Endothelial cell (in vitro differentiated cells): ENCODE measurements around the gene CTTNBP2. TPM values are rescaled to one million over a fixed set of nuclear protein-coding genes. Genes with fewer than 3 reads are reported as not detected.

Experiments
- DNase-seq: peaks from one replicate; pipeline ENCODE4 v3.0.0; 2021; ENCODE audit warnings: low spot score
- H3K27ac Mint-ChIP-seq: one replicate; pipeline ENCODE4 v1.8.0; 2021; ENCODE audit warnings: mixed read lengths, inconsistent platforms; ENCODE audit not compliant: unreplicated experiment
- H3K27me3 Mint-ChIP-seq: one replicate; pipeline ENCODE4 v1.8.0; 2021; ENCODE audit warnings: mild to moderate bottlenecking, moderate library complexity, mixed read lengths, inconsistent platforms; ENCODE audit not compliant: unreplicated experiment
- H3K36me3 Mint-ChIP-seq: one replicate; pipeline ENCODE4 v1.8.0; 2021; ENCODE audit warnings: mild to moderate bottlenecking, low read depth, mixed read lengths, inconsistent platforms; ENCODE audit not compliant: unreplicated experiment
- H3K4me1 Mint-ChIP-seq: one replicate; pipeline ENCODE4 v1.8.0; 2021; ENCODE audit warnings: mild to moderate bottlenecking, mixed read lengths, inconsistent platforms; ENCODE audit not compliant: unreplicated experiment
- H3K4me3 Mint-ChIP-seq: one replicate; pipeline ENCODE4 v1.8.0; 2021; ENCODE audit warnings: mild to moderate bottlenecking, mixed read lengths, inconsistent platforms; ENCODE audit not compliant: unreplicated experiment
- H3K9me3 Mint-ChIP-seq: one replicate; pipeline ENCODE4 v1.8.0; 2021; ENCODE audit warnings: mixed read lengths, inconsistent platforms; ENCODE audit not compliant: unreplicated experiment
- total RNA-seq: library from RNA; stranded (reverse); fragmentation: NEBNext Ultra II Directional; extraction: Animal tissue kit (Norgen Biotek cat#: 25700); gene quantifications from one replicate; pipeline ENCODE4 v1.2.1, GENCODE V29; 2021; ENCODE audit not compliant: unreplicated experiment
- TF ChIP-seq, protein P1 (sequence below): fragments of 200-600 bp; sonication (generic); IDR thresholded peaks from one replicate; pipeline ENCODE4 v1.5.0; 2021; ENCODE audit warnings: antibody characterized with exemption; ENCODE audit not compliant: unreplicated experiment

CTTNBP2 gene
- total RNA-seq, 1 donor from 2014 or later = 24.4 TPM

DNA sequence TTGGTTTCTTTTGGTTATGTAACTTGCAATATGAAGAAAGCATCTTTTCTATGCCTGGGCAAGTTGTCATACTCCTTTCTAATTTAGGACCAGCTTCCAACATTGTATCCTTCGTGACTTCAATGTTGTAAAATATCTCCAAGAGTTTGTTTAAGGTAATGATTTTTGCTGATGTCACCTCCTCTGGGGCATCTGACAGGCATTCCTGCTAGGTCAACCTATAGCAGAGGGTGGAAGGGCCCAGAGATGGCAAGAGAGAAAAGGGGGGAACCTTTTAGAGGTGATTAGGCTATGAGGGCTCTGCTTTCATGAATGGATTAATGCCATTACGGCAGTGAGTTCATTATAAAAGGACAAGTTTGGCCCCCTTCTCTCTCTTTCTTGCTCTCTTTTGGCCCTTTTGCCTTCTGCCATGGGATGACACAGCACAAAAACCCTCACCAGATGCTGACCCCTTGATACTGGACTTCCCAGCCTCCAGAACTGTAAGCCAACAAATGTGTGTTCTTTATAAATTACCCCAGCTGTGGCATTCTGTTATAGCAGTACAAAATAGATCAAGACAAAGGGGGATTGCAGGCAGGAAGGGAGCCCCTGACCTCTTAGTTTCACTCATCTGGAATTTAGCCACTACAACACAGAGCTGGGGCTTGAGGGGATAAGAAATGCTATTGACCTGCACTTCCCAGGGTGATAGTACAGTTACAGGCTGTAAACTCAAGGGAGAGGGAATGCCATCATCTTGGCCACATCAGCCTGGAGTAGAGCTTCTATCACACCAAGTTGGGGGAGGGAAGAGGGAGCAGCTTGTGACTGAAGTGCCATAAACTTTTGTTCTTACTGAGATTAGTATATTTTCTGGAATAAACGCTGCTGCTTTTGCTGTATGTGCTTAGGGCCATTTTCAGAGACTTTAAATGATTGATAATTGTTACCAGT is 197.5 kb downstream of the CTTNBP2 start:
- Mint-ChIP-seq H3K27ac (no peak overlapping the region), H3K9me3 (no peaks in the 10 kb centered on the region), H3K27me3 (no peaks in the 10 kb centered on the region), H3K36me3 (no peaks in the 10 kb centered on the region), H3K4me1 (peaks cover 11% of the 10 kb centered on the region), H3K4me3 (no peak overlapping the region)
- TF ChIP-seq, protein P1, sequence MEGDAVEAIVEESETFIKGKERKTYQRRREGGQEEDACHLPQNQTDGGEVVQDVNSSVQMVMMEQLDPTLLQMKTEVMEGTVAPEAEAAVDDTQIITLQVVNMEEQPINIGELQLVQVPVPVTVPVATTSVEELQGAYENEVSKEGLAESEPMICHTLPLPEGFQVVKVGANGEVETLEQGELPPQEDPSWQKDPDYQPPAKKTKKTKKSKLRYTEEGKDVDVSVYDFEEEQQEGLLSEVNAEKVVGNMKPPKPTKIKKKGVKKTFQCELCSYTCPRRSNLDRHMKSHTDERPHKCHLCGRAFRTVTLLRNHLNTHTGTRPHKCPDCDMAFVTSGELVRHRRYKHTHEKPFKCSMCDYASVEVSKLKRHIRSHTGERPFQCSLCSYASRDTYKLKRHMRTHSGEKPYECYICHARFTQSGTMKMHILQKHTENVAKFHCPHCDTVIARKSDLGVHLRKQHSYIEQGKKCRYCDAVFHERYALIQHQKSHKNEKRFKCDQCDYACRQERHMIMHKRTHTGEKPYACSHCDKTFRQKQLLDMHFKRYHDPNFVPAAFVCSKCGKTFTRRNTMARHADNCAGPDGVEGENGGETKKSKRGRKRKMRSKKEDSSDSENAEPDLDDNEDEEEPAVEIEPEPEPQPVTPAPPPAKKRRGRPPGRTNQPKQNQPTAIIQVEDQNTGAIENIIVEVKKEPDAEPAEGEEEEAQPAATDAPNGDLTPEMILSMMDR = no peak
- no peak for DNase-seq

DNA sequence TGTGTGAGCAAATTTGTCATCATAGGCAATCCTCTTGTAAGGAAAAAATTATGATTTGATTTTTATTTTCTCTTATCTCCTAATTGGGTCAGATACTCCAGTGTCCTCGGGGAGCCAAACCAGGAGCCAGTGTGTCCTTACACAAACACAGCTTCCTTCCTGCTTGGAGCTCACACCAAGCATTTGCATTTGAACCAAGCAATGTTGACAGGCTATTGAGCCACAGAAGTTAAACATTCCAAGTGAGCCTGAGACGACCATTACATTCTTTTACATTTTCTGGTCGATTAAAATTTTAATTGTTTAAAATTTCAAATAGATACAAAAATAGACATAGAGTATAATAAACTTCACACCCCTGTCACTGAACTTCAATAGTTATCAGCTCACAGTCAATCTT is 198.6 kb downstream of the CTTNBP2 start:
- Mint-ChIP-seq H3K27me3 (no peaks in the 10 kb centered on the region), H3K27ac (no peak overlapping the region)
- DNase-seq = no peak

DNA sequence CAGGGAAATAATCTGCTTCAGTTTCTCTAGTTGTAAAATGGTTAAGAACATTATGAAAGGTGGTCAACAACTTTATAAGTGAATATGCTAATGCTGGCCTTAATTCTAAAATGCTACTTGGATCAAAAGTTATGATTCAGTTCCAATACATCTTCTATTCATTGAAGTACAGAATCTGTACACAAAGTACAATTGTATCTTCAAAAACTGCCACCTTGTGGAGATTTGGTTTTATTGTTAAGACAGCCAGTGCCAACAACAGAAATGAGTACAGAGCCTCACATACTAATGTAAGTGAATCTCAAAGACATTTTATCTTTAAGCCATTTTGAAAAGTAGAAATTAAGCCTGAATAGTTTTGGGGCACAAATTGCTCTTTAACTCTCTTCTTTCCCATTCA is 199.4 kb downstream of the CTTNBP2 start:
- H3K36me3 Mint-ChIP-seq = no peaks in the 10 kb centered on the region
- no peak overlapping the region for H3K4me3 Mint-ChIP-seq
- H3K27ac Mint-ChIP-seq = no peak overlapping the region
- H3K27me3 Mint-ChIP-seq = no peaks in the 10 kb centered on the region
- TF ChIP-seq, protein P1 = no peak
- no peaks in the 10 kb centered on the region for H3K9me3 Mint-ChIP-seq
- peaks cover 11% of the 10 kb centered on the region for H3K4me1 Mint-ChIP-seq
- no peak for DNase-seq

More for the DNA sequence above, 198.6 kb downstream of the CTTNBP2 start:
- no peak overlapping the region for H3K4me3 Mint-ChIP-seq
- no peaks in the 10 kb centered on the region for H3K9me3 Mint-ChIP-seq
- no peaks in the 10 kb centered on the region for H3K36me3 Mint-ChIP-seq
- H3K4me1 Mint-ChIP-seq = peaks cover 11% of the 10 kb centered on the region
- TF ChIP-seq, protein P1 = no peak

DNA sequence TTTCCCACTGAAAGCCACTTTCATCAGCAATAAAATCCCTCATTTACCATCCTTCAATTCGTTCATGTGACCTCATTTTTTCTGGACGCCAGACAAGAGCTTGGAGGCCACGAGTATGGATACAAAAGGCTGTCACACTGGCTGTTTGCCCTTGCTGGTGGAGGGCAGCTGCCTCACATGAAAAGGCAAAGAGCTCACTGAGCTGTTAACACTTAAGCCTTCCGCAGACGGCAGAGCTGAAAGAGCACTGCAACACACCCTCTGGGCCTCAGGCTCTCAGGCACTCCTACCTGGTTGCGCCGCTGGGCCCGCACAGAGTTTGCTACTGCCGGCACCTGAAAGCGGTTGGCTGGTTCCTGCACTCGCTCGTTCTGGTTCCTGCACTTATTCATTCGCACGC is 199.9 kb downstream of the CTTNBP2 start:
- Mint-ChIP-seq H3K36me3 (no peaks in the 10 kb centered on the region), H3K4me3 (no peak overlapping the region), H3K4me1 (peaks cover 11% of the 10 kb centered on the region), H3K27me3 (no peaks in the 10 kb centered on the region), H3K9me3 (no peaks in the 10 kb centered on the region), H3K27ac (no peak overlapping the region)
- peak; percentile 6 for DNase-seq
- TF ChIP-seq, protein P1 = no peak

DNA sequence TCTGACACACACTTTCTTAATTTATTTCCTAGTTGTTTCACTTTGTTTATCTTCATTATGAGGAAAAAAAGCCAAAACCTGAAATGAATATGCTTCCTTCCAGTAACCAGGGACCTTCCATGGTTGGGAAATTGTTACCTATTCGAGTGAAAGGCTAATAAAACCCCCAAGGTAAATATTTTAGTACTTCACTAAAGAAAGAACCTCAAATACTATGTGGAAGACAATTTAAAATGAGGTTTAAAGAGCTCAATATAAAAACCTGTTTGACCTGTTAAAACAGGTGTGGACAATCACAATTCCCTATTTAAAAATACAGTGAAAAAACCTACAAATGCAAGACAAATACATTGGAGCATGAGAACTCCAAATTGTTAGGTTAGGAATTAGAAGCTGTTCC is 200.8 kb downstream of the CTTNBP2 start:
- TF ChIP-seq, protein P1 = no peak
- Mint-ChIP-seq H3K36me3 (no peaks in the 10 kb centered on the region), H3K27ac (no peak overlapping the region), H3K27me3 (no peaks in the 10 kb centered on the region), H3K9me3 (no peaks in the 10 kb centered on the region), H3K4me3 (no peak overlapping the region), H3K4me1 (peaks cover 11% of the 10 kb centered on the region)
- DNase-seq = no peak
